Caco-2 (cell line): ENCODE measurements around the gene ST8SIA4. TPM values are rescaled to one million over a fixed set of nuclear protein-coding genes. Genes with fewer than 3 reads are reported as not detected.
"Not testable (repeated sequence)": the region's sequence is repeated elsewhere in the genome, so short reads cannot be mapped to it uniquely, and the experiment has no call there.

Source experiments
- BruUV-seq: library from RNA; stranded (reverse); fragments of 400-500 nt; replicated peaks from 2 replicates; lab custom pipeline; 2021; lab: Mats Ljungman, UMichigan
- CTCF ChIA-PET: fragments of 300-600 bp; sonication (Branson Sonifier 250); formaldehyde crosslinking; loops from one replicate; lab custom pipeline; 2022; ENCODE audit warnings: antibody characterized with exemption; lab: Charles Lee
- POLR2A ChIA-PET: fragments of 300-600 bp; sonication (Branson Sonifier 250); formaldehyde crosslinking; loops from one replicate; lab custom pipeline; 2022; ENCODE audit warnings: antibody characterized with exemption; lab: Charles Lee
- DNase-seq, 2 experiments: peaks; one replicate each; pipeline versions ENCODE4 v3.0.0 to v3.0.0-alpha.2; 2020 to 2022
- H3K27me3 ChIP-seq: replicated peaks from 2 replicates; pipeline ENCODE4 v1.6.0; 2011; ENCODE audit warnings: low read length; ENCODE audit not compliant: control insufficient read depth, insufficient read depth
- H3K36me3 ChIP-seq: 2 replicates; pipeline ENCODE4 v1.5.1; 2011; ENCODE audit warnings: low read length; ENCODE audit not compliant: control insufficient read depth, insufficient read depth
- H3K4me1 ChIP-seq: fragments of 250-450 bp; sonication (Bioruptor Pico); 2 replicates; pipeline ENCODE4 v1.5.1; 2020; ENCODE audit warnings: mild to moderate bottlenecking
- H3K4me3 ChIP-seq: 2 replicates; pipeline ENCODE4 v1.5.1; 2011; ENCODE audit warnings: low read depth, mild to moderate bottlenecking, control low read depth, low read length
- H3K9me3 ChIP-seq: fragments of 250-450 bp; sonication (Bioruptor Pico); 2 replicates; pipeline ENCODE4 v1.5.1; 2020; ENCODE audit warnings: mild to moderate bottlenecking, moderate library complexity
- H3K27ac Mint-ChIP-seq: one replicate; pipeline ENCODE4 v1.8.0; 2022; ENCODE audit warnings: mixed read lengths; ENCODE audit not compliant: unreplicated experiment
- H3K27me3 Mint-ChIP-seq: one replicate; pipeline ENCODE4 v1.8.0; 2022; ENCODE audit warnings: mixed read lengths; ENCODE audit not compliant: insufficient read depth, unreplicated experiment
- H3K36me3 Mint-ChIP-seq: one replicate; pipeline ENCODE4 v1.8.0; 2022; ENCODE audit warnings: mild to moderate bottlenecking, mixed read lengths; ENCODE audit not compliant: insufficient read depth, unreplicated experiment
- H3K4me1 Mint-ChIP-seq: one replicate; pipeline ENCODE4 v1.8.0; 2022; ENCODE audit warnings: low read depth, mixed read lengths; ENCODE audit not compliant: unreplicated experiment
- H3K4me3 Mint-ChIP-seq: one replicate; pipeline ENCODE4 v1.8.0; 2022; ENCODE audit warnings: mild to moderate bottlenecking, moderate library complexity, mixed read lengths; ENCODE audit not compliant: unreplicated experiment
- H3K9me3 Mint-ChIP-seq: one replicate; pipeline ENCODE4 v1.8.0; 2022; ENCODE audit warnings: mixed read lengths; ENCODE audit not compliant: unreplicated experiment
- CTCF ChIP-seq, 2 experiments: fragments of 200-600 bp in 1 of 2; IDR thresholded peaks; 1 replicate in 1 of 2; 2 replicates in 1 of 2; pipeline versions ENCODE4 v1.5.1 to v1.8.0; 2011 to 2022; ENCODE audit warnings: antibody characterized with exemption in 1 of 2, control low read depth in 1 of 2, inconsistent platforms in 1 of 2, low read depth in 1 of 2, low read length in 1 of 2, mild to moderate bottlenecking in 1 of 2, moderate library complexity in 1 of 2; ENCODE audit not compliant: insufficient read depth in 1 of 2, severe bottlenecking in 1 of 2, unreplicated experiment in 1 of 2
- intact Hi-C: fragments of 100-400 bp; cut with micrococcal nuclease; formaldehyde crosslinking; loops from one replicate; pipeline ENCODE4 v1.10.0; 2022; ENCODE audit not compliant: unreplicated experiment
- total RNA-seq: library from RNA; stranded (reverse); gene quantifications from 2 replicates; pipeline ENCODE4 v1.2.3, GENCODE V29; 2022

Gene ST8SIA4
- total RNA-seq, 1 experiment from 2014 or later, result 0.61 TPM

GRCh38 chr5:100787648-100788047 lies 115.4 kb downstream of the ST8SIA4 start:
- Histone ChIP-seq H3K27me3 (no peaks in the 10 kb centered on the region), H3K4me1 (peaks cover 37% of the 10 kb centered on the region), H3K4me3 (no peak overlapping the region), H3K9me3 (no peaks in the 10 kb centered on the region), H3K36me3 (no peaks in the 10 kb centered on the region)
- no TSS peak for BruUV-seq
- H3K4me1 Mint-ChIP-seq, result peaks cover 24% of the 10 kb centered on the region
- no peak overlapping the region for H3K4me3 Mint-ChIP-seq
- no peaks in the 10 kb centered on the region for H3K27me3 Mint-ChIP-seq
- no peak overlapping the region for H3K27ac Mint-ChIP-seq
- ChIA-PET CTCF (no interaction called here), POLR2A (no interaction called here)
- intact Hi-C loops, result no loop called here
- TF ChIP-seq CTCF (IDR thresholded peaks at IDR 0.05; ENCODE audit: insufficient read depth in 1 of 2, low read depth in 1 of 2, low read length in 1 of 2, severe bottlenecking in 1 of 2, unreplicated experiment in 1 of 2), result no peak
- DNase-seq, result no peak
- H3K9me3 Mint-ChIP-seq, result peaks cover 5% of the 10 kb centered on the region
- H3K36me3 Mint-ChIP-seq, result no peaks in the 10 kb centered on the region

GRCh38 chr5:100785536-100785935 lies 117.5 kb downstream of the ST8SIA4 start:
- H3K4me3 ChIP-seq, CTCF ChIA-PET, POLR2A ChIA-PET, H3K27me3 ChIP-seq, intact Hi-C loops, H3K9me3 Mint-ChIP-seq, BruUV-seq, H3K4me3 Mint-ChIP-seq, H3K9me3 ChIP-seq, DNase-seq, H3K27me3 Mint-ChIP-seq, H3K36me3 Mint-ChIP-seq, H3K27ac Mint-ChIP-seq, H3K36me3 ChIP-seq: not testable (repeated sequence)
- peaks cover 12% of the 10 kb centered on the region for H3K4me1 Mint-ChIP-seq
- H3K4me1 ChIP-seq, result peaks cover 20% of the 10 kb centered on the region

- Mint-ChIP-seq H3K4me3 (no peak overlapping the region), H3K27me3 (no peaks in the 10 kb centered on the region), H3K36me3 (no peaks in the 10 kb centered on the region), H3K27ac (no peak overlapping the region), H3K4me1 (peaks cover 8% of the 10 kb centered on the region), H3K9me3 (peaks cover 9% of the 10 kb centered on the region)
- ChIA-PET CTCF (no interaction called here), POLR2A (no interaction called here)
- BruUV-seq, result no TSS peak
- H3K9me3 ChIP-seq, result 0 out of 2 replicates have a peak, but pooled peaks cover 3% of the 10 kb centered on the region
- no peak overlapping the region for H3K4me3 ChIP-seq
- TF ChIP-seq CTCF (IDR thresholded peaks at IDR 0.05; ENCODE audit: insufficient read depth in 1 of 2, low read depth in 1 of 2, low read length in 1 of 2, severe bottlenecking in 1 of 2, unreplicated experiment in 1 of 2), result no peak
- no peak for DNase-seq
- intact Hi-C loops, result no loop called here
- H3K4me1 ChIP-seq, result no peaks in the 10 kb centered on the region
- H3K27me3 ChIP-seq, result no peaks in the 10 kb centered on the region
- H3K36me3 ChIP-seq, result no peaks in the 10 kb centered on the region
Observed at GRCh38 chr5:100780376-100780870, 122.7 kb downstream of the ST8SIA4 start.
